HCT116 (cell line): ENCODE measurements around the gene BBS12. TPM values are rescaled to one million over a fixed set of nuclear protein-coding genes. Genes with fewer than 3 reads are reported as not detected.

ENCODE experiments used
- ATAC-seq: fragments of 200-7000 bp; cut with Tn5 transposase; 2 replicates; pipeline ENCODE4 v1.9.1; 2020; ENCODE audit warnings: mild to moderate bottlenecking, moderate library complexity
- BruUV-seq: library from RNA; stranded (reverse); fragments of 400-500 nt; replicated peaks from 2 replicates; lab custom pipeline; 2021; lab: Mats Ljungman, UMichigan
- CTCF ChIA-PET: fragments of 300-600 bp; sonication (Branson Sonifier 250); formaldehyde crosslinking; loops from one replicate; lab custom pipeline; 2021; ENCODE audit warnings: antibody characterized with exemption; lab: Charles Lee
- POLR2A ChIA-PET: fragments of 300-600, 350-600 bp; sonication (Branson Sonifier 250); formaldehyde crosslinking; loops from one replicate; lab custom pipeline; 2021; ENCODE audit warnings: antibody characterized with exemption; lab: Charles Lee
- RAD21 ChIA-PET, 2 experiments: fragments of 300-600 bp; sonication (Branson Sonifier 250); formaldehyde crosslinking; loops; one replicate each; lab custom pipeline; 2023; ENCODE audit warnings: low total read pairs in 2 of 2; ENCODE audit not compliant: uncharacterized antibody in 2 of 2, unreplicated experiment in 2 of 2, low non-redundant PET in 1 of 2; lab: Charles Lee
- DNase-seq: peaks from one replicate; pipeline ENCODE4 v3.0.0-alpha.2; 2010; ENCODE audit warnings: low read depth, low spot score
- H2AFZ ChIP-seq: fragments of 200-600 bp; shearing (Covaris generic), sonication (generic); 2 replicates; pipeline ENCODE4 v1.6.1; 2017; ENCODE audit warnings: low read depth, mixed run types, mixed read lengths, antibody characterized with exemption, low read length; ENCODE audit not compliant: poor library complexity, severe bottlenecking
- H3K27ac ChIP-seq: 2 replicates; pipeline ENCODE4 v1.5.1; 2012; ENCODE audit warnings: low read depth, low read length
- H3K27me3 ChIP-seq: fragments of 200-600 bp; sonication (generic); 2 replicates; pipeline ENCODE4 v1.6.1; 2016; ENCODE audit warnings: mixed run types, low read length, mixed read lengths; ENCODE audit not compliant: insufficient read depth
- H3K36me3 ChIP-seq, 2 experiments: fragments of 200-500 bp in 1 of 2; fragments of 200-600 bp in 1 of 2; sonication (Bioruptor generic) in 1 of 2; sonication (generic) in 1 of 2; 2 replicates each; pipeline versions ENCODE4 v1.5.1 to v1.6.1; 2014 to 2016; ENCODE audit warnings: low read length in 2 of 2, inconsistent platforms in 1 of 2, mixed read lengths in 1 of 2, mixed run types in 1 of 2; ENCODE audit not compliant: insufficient read depth in 2 of 2, control insufficient read depth in 1 of 2
- H3K4me1 ChIP-seq, 2 experiments: fragments of 200-600 bp in 1 of 2; sonication (generic) in 1 of 2; 2 replicates each; pipeline versions ENCODE4 v1.5.1 to v1.6.1; 2012 to 2017; ENCODE audit warnings: low read length in 2 of 2, inconsistent platforms in 1 of 2, mild to moderate bottlenecking in 1 of 2, mixed read lengths in 1 of 2, mixed run types in 1 of 2, moderate library complexity in 1 of 2; ENCODE audit not compliant: insufficient read depth in 2 of 2, control insufficient read depth in 1 of 2
- H3K4me2 ChIP-seq: fragments of 200-600 bp; sonication (generic); 2 replicates; pipeline ENCODE4 v1.6.1; 2017; ENCODE audit warnings: mixed run types, low read length, mixed read lengths
- H3K4me3 ChIP-seq, 2 experiments: fragments of 200-600 bp in 1 of 2; sonication (generic) in 1 of 2; replicated peaks in 1 of 2; 2 replicates each; pipeline ENCODE4 v1.5.1; 2011 to 2016; ENCODE audit warnings: low read length in 2 of 2, control low read depth in 1 of 2, low read depth in 1 of 2, mild to moderate bottlenecking in 1 of 2, mixed read lengths in 1 of 2, mixed run types in 1 of 2
- H3K79me2 ChIP-seq: fragments of 200-600 bp; sonication (generic); 2 replicates; pipeline ENCODE4 v1.6.1; 2017; ENCODE audit warnings: mild to moderate bottlenecking, mixed run types, low read length, moderate library complexity, mixed read lengths; ENCODE audit not compliant: insufficient read depth
- H3K9ac ChIP-seq: fragments of 200-600 bp; sonication (generic); 2 replicates; pipeline ENCODE4 v1.6.1; 2016; ENCODE audit warnings: low read length, mixed read lengths
- H3K9me2 ChIP-seq: fragments of 200-600 bp; sonication (generic), shearing (Covaris generic); 2 replicates; pipeline ENCODE4 v1.6.1; 2017; ENCODE audit warnings: mixed run types, mild to moderate bottlenecking, moderate library complexity; ENCODE audit not compliant: insufficient read depth
- H3K9me3 ChIP-seq, 2 experiments: fragments of 200-500 bp in 1 of 2; fragments of 200-600 bp in 1 of 2; sonication (Bioruptor generic) in 1 of 2; sonication (generic) in 1 of 2; 2 replicates each; pipeline ENCODE4 v1.6.1; 2014 to 2017; ENCODE audit warnings: low read length in 2 of 2, mixed read lengths in 2 of 2, inconsistent platforms in 1 of 2, low read depth in 1 of 2, mild to moderate bottlenecking in 1 of 2, mixed run types in 1 of 2, moderate library complexity in 1 of 2; ENCODE audit not compliant: control insufficient read depth in 1 of 2, insufficient read depth in 1 of 2
- H4K20me1 ChIP-seq: fragments of 200-600 bp; sonication (generic), shearing (Covaris generic); 2 replicates; pipeline ENCODE4 v1.6.1; 2017; ENCODE audit warnings: mixed run types, mild to moderate bottlenecking, moderate library complexity; ENCODE audit not compliant: insufficient read depth
- CBX3 ChIP-seq: IDR thresholded peaks from 2 replicates; pipeline ENCODE4 v1.6.1; 2012; ENCODE audit warnings: low read depth
- CEBPB ChIP-seq: IDR thresholded peaks from 2 replicates; pipeline ENCODE4 v1.6.1; 2012; ENCODE audit warnings: low read depth
- EGR1 ChIP-seq: IDR thresholded peaks from 2 replicates; pipeline ENCODE4 v1.6.1; 2012; ENCODE audit warnings: low read depth
- ELF1 ChIP-seq: IDR thresholded peaks from 2 replicates; pipeline ENCODE4 v1.6.1; 2012; ENCODE audit warnings: low read depth, borderline replicate concordance
- FOSL1 ChIP-seq: IDR thresholded peaks from 2 replicates; pipeline ENCODE4 v1.6.1; 2012; ENCODE audit warnings: low read depth
- JUND ChIP-seq: IDR thresholded peaks from 2 replicates; pipeline ENCODE4 v1.6.1; 2012
- POLR2A ChIP-seq: IDR thresholded peaks from 2 replicates; pipeline ENCODE4 v1.7.0; 2011; ENCODE audit warnings: borderline replicate concordance; ENCODE audit not compliant: insufficient read depth, insufficient read length; ENCODE audit errors: extremely low read depth
- POLR2AphosphoS5 ChIP-seq: IDR thresholded peaks from 2 replicates; pipeline ENCODE4 v1.6.1; 2011; ENCODE audit warnings: mild to moderate bottlenecking, low read depth, low read length, moderate library complexity
- RAD21 ChIP-seq: IDR thresholded peaks from 2 replicates; pipeline ENCODE4 v1.6.1; 2012; ENCODE audit warnings: low read depth, mild to moderate bottlenecking
- SIN3A ChIP-seq: IDR thresholded peaks from 2 replicates; pipeline ENCODE4 v1.6.1; 2012; ENCODE audit warnings: low read depth
- SRF ChIP-seq: IDR thresholded peaks from 2 replicates; pipeline ENCODE4 v1.6.1; 2012; ENCODE audit warnings: low read depth
- TCF7L2 ChIP-seq: IDR thresholded peaks from 2 replicates; pipeline ENCODE4 v1.7.0; 2011; ENCODE audit warnings: borderline replicate concordance, inconsistent platforms; ENCODE audit not compliant: insufficient read depth, insufficient read length; ENCODE audit errors: extremely low read depth
- ZFX ChIP-seq: fragments of 450-650 bp; IDR thresholded peaks from 2 replicates; pipeline ENCODE4 v1.6.1; 2017
- ZNF274 ChIP-seq: fragments of 200-500 bp; sonication (Bioruptor generic); IDR thresholded peaks from 2 replicates; pipeline ENCODE4 v1.6.1; 2014; ENCODE audit warnings: mild to moderate bottlenecking, low read depth, low read length, inconsistent platforms
- intact Hi-C: fragments of 100-400 bp; cut with micrococcal nuclease; formaldehyde crosslinking; loops from 2 replicates; pipeline ENCODE4 v1.10.0; 2022
- total RNA-seq: library from RNA; stranded (reverse); gene quantifications from one replicate; pipeline ENCODE4 v1.2.1, GENCODE V29; 2021; ENCODE audit not compliant: unreplicated experiment
- TF ChIP-seq, protein P1 (sequence below): IDR thresholded peaks from 2 replicates; pipeline ENCODE4 v1.6.1; 2012; ENCODE audit warnings: low read depth
- TF ChIP-seq, protein P2 (sequence below): IDR thresholded peaks from 2 replicates; pipeline ENCODE4 v1.6.1; 2011; ENCODE audit warnings: mild to moderate bottlenecking, low read length, moderate library complexity; ENCODE audit not compliant: insufficient replicate concordance; ENCODE audit errors: extremely low read depth
- TF ChIP-seq, protein P3 (sequence below): IDR thresholded peaks from 2 replicates; pipeline ENCODE4 v1.6.1; 2012

BBS12 gene
- total RNA-seq, 1 experiment from 2014 or later = 2.1 TPM

DNA sequence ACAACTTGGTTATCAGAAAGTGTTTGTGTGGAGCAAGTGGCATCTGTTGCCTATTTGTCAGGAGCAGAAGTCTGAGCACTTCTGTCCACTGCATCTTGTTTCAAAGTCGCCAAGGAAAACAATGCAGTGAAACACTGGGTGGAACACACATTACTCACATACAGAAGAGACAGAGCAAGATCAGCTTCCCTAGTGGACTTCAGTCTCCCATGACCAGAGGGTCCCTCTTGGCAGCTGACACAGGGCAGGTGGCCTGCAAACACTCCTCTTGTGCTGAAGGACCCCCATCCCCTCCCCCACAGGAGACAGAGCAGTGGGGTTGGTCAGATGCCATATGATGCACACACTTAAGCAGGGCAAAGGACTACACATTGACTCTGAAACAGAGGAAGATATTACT is 3.6 kb upstream of the BBS12 start:
- ATAC-seq = no peak
- POLR2A ChIA-PET = no interaction called here
- Histone ChIP-seq H3K36me3 (no peaks in the 10 kb centered on the region), H3K9me3 (no peaks in the 10 kb centered on the region), H3K4me3 (no peak overlapping the region), H4K20me1 (no peaks in the 10 kb centered on the region), H2AFZ (no peak overlapping the region), H3K27ac (no peak overlapping the region), H3K79me2 (no peaks in the 10 kb centered on the region), H3K4me2 (no peak overlapping the region), H3K4me1 (peaks cover 3 to 12% of the 10 kb centered on the region in 2 experiments; a peak in 2 of 4 replicates), H3K27me3 (no peaks in the 10 kb centered on the region), H3K9ac (no peak overlapping the region), H3K9me2 (no peaks in the 10 kb centered on the region)
- RAD21 ChIA-PET = no interaction called here
- no TSS peak for BruUV-seq
- CTCF ChIA-PET = no interaction called here
- no peak for DNase-seq
- intact Hi-C loops = no loop called here
- TF ChIP-seq TCF7L2 (no peak), CEBPB (no peak), ZNF274 (no peak), RAD21 (no peak), JUND (no peak), ZFX (no peak), SIN3A (no peak), EGR1 (no peak), CBX3 (no peak), FOSL1 (no peak), ELF1 (no peak), SRF (no peak), POLR2A (no peak), POLR2AphosphoS5 (no peak)
- TF ChIP-seq, protein P1, sequence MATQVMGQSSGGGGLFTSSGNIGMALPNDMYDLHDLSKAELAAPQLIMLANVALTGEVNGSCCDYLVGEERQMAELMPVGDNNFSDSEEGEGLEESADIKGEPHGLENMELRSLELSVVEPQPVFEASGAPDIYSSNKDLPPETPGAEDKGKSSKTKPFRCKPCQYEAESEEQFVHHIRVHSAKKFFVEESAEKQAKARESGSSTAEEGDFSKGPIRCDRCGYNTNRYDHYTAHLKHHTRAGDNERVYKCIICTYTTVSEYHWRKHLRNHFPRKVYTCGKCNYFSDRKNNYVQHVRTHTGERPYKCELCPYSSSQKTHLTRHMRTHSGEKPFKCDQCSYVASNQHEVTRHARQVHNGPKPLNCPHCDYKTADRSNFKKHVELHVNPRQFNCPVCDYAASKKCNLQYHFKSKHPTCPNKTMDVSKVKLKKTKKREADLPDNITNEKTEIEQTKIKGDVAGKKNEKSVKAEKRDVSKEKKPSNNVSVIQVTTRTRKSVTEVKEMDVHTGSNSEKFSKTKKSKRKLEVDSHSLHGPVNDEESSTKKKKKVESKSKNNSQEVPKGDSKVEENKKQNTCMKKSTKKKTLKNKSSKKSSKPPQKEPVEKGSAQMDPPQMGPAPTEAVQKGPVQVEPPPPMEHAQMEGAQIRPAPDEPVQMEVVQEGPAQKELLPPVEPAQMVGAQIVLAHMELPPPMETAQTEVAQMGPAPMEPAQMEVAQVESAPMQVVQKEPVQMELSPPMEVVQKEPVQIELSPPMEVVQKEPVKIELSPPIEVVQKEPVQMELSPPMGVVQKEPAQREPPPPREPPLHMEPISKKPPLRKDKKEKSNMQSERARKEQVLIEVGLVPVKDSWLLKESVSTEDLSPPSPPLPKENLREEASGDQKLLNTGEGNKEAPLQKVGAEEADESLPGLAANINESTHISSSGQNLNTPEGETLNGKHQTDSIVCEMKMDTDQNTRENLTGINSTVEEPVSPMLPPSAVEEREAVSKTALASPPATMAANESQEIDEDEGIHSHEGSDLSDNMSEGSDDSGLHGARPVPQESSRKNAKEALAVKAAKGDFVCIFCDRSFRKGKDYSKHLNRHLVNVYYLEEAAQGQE = no peak
- TF ChIP-seq, protein P2, sequence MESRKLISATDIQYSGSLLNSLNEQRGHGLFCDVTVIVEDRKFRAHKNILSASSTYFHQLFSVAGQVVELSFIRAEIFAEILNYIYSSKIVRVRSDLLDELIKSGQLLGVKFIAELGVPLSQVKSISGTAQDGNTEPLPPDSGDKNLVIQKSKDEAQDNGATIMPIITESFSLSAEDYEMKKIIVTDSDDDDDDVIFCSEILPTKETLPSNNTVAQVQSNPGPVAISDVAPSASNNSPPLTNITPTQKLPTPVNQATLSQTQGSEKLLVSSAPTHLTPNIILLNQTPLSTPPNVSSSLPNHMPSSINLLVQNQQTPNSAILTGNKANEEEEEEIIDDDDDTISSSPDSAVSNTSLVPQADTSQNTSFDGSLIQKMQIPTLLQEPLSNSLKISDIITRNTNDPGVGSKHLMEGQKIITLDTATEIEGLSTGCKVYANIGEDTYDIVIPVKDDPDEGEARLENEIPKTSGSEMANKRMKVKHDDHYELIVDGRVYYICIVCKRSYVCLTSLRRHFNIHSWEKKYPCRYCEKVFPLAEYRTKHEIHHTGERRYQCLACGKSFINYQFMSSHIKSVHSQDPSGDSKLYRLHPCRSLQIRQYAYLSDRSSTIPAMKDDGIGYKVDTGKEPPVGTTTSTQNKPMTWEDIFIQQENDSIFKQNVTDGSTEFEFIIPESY = no peak
- TF ChIP-seq, protein P3, sequence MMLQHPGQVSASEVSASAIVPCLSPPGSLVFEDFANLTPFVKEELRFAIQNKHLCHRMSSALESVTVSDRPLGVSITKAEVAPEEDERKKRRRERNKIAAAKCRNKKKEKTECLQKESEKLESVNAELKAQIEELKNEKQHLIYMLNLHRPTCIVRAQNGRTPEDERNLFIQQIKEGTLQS = no peak
